Nephron progenitor cell (in vitro differentiated cells): ENCODE measurements around the gene SEC14L3.
"Not testable (repeated sequence)": the region's sequence is repeated elsewhere in the genome, so short reads cannot be mapped to it uniquely, and the experiment has no call there.

Source experiments
- DNase-seq: peaks from one replicate; pipeline ENCODE4 v3.0.0; 2021
- H3K27ac Mint-ChIP-seq: 2 replicates; pipeline ENCODE4 v1.8.0; 2021; ENCODE audit warnings: mild to moderate bottlenecking, moderate library complexity, mixed read lengths
- H3K27me3 Mint-ChIP-seq: 2 replicates; pipeline ENCODE4 v1.8.0; 2021; ENCODE audit warnings: mild to moderate bottlenecking, low read depth, mixed read lengths; ENCODE audit not compliant: poor library complexity
- H3K36me3 Mint-ChIP-seq: 2 replicates; pipeline ENCODE4 v1.8.0; 2021; ENCODE audit warnings: low read depth, mixed read lengths
- H3K4me1 Mint-ChIP-seq: 2 replicates; pipeline ENCODE4 v1.8.0; 2021; ENCODE audit warnings: mixed read lengths
- H3K4me3 Mint-ChIP-seq: 2 replicates; pipeline ENCODE4 v1.8.0; 2021; ENCODE audit warnings: mild to moderate bottlenecking, moderate library complexity, mixed read lengths
- H3K9me3 Mint-ChIP-seq: 2 replicates; pipeline ENCODE4 v1.8.0; 2021; ENCODE audit warnings: mild to moderate bottlenecking, moderate library complexity, mixed read lengths
- TF ChIP-seq, protein P1 (sequence below): fragments of 200-600 bp; sonication (generic); IDR thresholded peaks from 2 replicates; pipeline ENCODE4 v1.5.0; 2021; ENCODE audit warnings: antibody characterized with exemption

The SEC14L3 gene

DNA sequence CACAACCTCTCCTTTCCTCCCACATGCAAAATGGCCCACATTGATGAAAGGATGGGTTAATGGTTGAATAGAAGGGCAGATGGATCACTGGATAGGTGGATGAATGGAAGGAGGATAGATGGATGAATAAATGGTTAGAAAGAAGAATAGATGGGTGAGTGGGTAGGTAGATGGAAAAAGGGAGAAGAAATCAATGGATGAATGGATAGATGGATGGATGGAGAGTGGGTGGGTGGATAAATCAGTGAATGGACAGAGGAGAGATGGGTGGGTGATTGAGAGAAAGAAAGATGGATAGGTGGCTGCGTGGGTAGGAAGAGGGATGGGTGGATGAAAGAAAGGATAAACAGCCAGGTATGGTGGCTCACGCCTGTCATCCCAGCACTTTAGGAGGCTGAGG is 1.2 kb downstream of the SEC14L3 start:
- Mint-ChIP-seq H3K9me3 (no peaks in the 10 kb centered on the region), H3K27ac (no peak overlapping the region), H3K4me1 (no peaks in the 10 kb centered on the region), H3K4me3 (no peak overlapping the region), H3K27me3 (peaks cover 47% of the 10 kb centered on the region), H3K36me3 (no peaks in the 10 kb centered on the region)
- DNase-seq: no peak
- TF ChIP-seq, protein P1, sequence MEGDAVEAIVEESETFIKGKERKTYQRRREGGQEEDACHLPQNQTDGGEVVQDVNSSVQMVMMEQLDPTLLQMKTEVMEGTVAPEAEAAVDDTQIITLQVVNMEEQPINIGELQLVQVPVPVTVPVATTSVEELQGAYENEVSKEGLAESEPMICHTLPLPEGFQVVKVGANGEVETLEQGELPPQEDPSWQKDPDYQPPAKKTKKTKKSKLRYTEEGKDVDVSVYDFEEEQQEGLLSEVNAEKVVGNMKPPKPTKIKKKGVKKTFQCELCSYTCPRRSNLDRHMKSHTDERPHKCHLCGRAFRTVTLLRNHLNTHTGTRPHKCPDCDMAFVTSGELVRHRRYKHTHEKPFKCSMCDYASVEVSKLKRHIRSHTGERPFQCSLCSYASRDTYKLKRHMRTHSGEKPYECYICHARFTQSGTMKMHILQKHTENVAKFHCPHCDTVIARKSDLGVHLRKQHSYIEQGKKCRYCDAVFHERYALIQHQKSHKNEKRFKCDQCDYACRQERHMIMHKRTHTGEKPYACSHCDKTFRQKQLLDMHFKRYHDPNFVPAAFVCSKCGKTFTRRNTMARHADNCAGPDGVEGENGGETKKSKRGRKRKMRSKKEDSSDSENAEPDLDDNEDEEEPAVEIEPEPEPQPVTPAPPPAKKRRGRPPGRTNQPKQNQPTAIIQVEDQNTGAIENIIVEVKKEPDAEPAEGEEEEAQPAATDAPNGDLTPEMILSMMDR: no peak

GRCh38 chr22:30469165-30469564 is 2.7 kb downstream of the SEC14L3 start:
- H3K27ac Mint-ChIP-seq: no peak overlapping the region
- no peak for DNase-seq
- no peaks in the 10 kb centered on the region for H3K4me1 Mint-ChIP-seq
- no peaks in the 10 kb centered on the region for H3K9me3 Mint-ChIP-seq
- no peak overlapping the region for H3K4me3 Mint-ChIP-seq
- TF ChIP-seq, protein P1: no peak
- H3K36me3 Mint-ChIP-seq: no peaks in the 10 kb centered on the region
- H3K27me3 Mint-ChIP-seq: peaks cover 51% of the 10 kb centered on the region

GRCh38 chr22:30460555-30460954 is 11.3 kb downstream of the SEC14L3 start:
- not testable (repeated sequence) for H3K27ac Mint-ChIP-seq, H3K4me3 Mint-ChIP-seq, H3K9me3 Mint-ChIP-seq, DNase-seq, H3K36me3 Mint-ChIP-seq, H3K4me1 Mint-ChIP-seq
- H3K27me3 Mint-ChIP-seq: peaks cover 43% of the 10 kb centered on the region

DNA sequence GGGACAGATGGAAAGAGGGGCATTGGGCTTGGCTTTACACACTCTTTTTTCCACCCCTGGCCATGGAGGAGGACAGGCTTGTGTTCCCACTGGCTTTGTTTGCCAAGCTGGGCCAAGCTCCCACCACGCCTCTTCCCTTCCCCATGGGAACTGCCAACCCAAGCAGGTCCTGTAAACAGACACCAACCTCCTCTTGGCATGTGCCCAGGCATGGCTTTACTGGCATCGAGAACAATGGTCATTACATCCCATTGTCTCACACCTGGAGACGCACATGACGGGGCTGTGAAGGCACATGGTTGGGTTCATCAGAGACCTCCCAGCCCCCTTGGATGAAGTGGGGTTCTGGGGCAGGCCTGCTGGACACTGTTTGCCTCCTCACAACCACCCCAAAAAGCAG is 11.7 kb downstream of the SEC14L3 start:
- Mint-ChIP-seq H3K4me1 (no peaks in the 10 kb centered on the region), H3K9me3 (no peaks in the 10 kb centered on the region), H3K36me3 (no peaks in the 10 kb centered on the region), H3K27ac (no peak overlapping the region), H3K4me3 (no peak overlapping the region), H3K27me3 (peaks cover 43% of the 10 kb centered on the region)
- TF ChIP-seq, protein P1: no peak
- DNase-seq: no peak

DNA sequence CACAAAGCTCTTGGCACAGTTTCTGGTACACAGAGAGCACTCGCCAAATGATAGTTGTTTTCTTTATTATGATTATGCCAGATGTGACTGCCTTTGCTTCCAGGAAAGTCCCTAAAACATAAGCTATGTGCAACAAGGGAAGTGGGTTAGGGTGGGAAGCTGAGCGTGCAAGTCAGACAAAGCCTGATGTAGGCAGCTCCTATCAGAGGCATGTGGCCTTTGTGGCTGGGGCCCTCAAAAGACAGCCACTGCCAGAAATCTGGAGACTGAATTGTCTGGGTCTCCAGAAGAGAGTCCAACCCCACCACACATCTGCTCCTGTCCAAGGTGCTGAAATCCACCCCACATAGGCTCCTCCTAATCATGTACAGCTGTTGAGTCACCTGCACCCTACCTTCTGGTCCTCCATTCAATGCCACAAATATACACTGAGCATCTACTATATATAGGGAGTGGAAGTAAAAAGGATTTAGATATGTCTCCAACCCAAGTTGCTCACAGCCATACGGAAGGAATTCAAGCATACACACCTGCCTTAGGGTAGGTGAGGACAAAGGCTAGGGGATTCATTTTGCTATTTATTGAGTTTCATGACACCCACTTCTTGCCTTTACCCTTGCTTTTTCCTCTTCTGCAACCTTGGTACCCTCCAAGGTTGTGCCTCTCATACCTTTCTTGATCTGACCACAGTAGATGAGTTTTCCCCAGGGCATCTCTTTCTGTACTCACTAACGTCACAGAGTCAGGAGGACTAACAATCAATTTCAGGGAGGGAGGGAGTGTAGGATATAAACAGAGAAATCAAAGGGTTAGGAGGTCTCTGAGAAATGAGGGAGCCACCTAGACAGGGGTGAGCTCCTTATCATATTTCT is 12.4 kb downstream of the SEC14L3 start:
- Mint-ChIP-seq H3K9me3 (no peaks in the 10 kb centered on the region), H3K4me3 (no peak overlapping the region), H3K36me3 (no peaks in the 10 kb centered on the region), H3K27ac (no peak overlapping the region), H3K27me3 (peaks cover 40% of the 10 kb centered on the region), H3K4me1 (no peaks in the 10 kb centered on the region)
- DNase-seq: peak; percentile 69
- TF ChIP-seq, protein P1: no peak

- no peaks in the 10 kb centered on the region for H3K36me3 Mint-ChIP-seq
- peaks cover 40% of the 10 kb centered on the region for H3K27me3 Mint-ChIP-seq
- DNase-seq: no peak
- no peak overlapping the region for H3K27ac Mint-ChIP-seq
- no peak overlapping the region for H3K4me3 Mint-ChIP-seq
- no peaks in the 10 kb centered on the region for H3K4me1 Mint-ChIP-seq
- no peaks in the 10 kb centered on the region for H3K9me3 Mint-ChIP-seq
- TF ChIP-seq, protein P1: no peak
Measured at GRCh38 chr22:30457981-30458380, 13.8 kb downstream of the SEC14L3 start.
